Neural cell (in vitro differentiated cells): ENCODE data around the gene NPSR1.

ENCODE experiments used
- CTCF ChIP-seq: fragments of 450-650 bp; IDR thresholded peaks from 2 replicates; pipeline ENCODE4 v1.5.1; 2014; ENCODE audit warnings: antibody characterized with exemption, mild to moderate bottlenecking, moderate library complexity; ENCODE audit not compliant: poor library complexity, severe bottlenecking
- EP300 ChIP-seq: fragments of 450-650 bp; conservative IDR thresholded peaks from 2 replicates; pipeline ENCODE4 v1.6.1; 2014; ENCODE audit warnings: antibody characterized with exemption, mild to moderate bottlenecking, moderate library complexity; ENCODE audit not compliant: poor library complexity, severe bottlenecking
- EZH2 ChIP-seq: fragments of 200-600, 300-800 bp; shearing (Covaris generic), sonication (generic); IDR thresholded peaks from 2 replicates; pipeline ENCODE4 v1.6.1; 2014; ENCODE audit warnings: antibody characterized with exemption, low read length, borderline replicate concordance, mild to moderate bottlenecking; ENCODE audit not compliant: insufficient read depth, poor library complexity, severe bottlenecking
- MXI1 ChIP-seq: fragments of 450-650 bp; conservative IDR thresholded peaks from 2 replicates; pipeline ENCODE4 v1.6.1; 2014; ENCODE audit warnings: antibody characterized with exemption, mild to moderate bottlenecking; ENCODE audit not compliant: poor library complexity, severe bottlenecking
- POLR2AphosphoS5 ChIP-seq: IDR thresholded peaks from 2 replicates; pipeline ENCODE4 v1.6.1; 2012
- RAD21 ChIP-seq: fragments of 450-650 bp; conservative IDR thresholded peaks from 2 replicates; pipeline ENCODE4 v1.6.1; 2014; ENCODE audit warnings: antibody characterized with exemption, mild to moderate bottlenecking, moderate library complexity
- SMC3 ChIP-seq: fragments of 450-650 bp; conservative IDR thresholded peaks from 2 replicates; pipeline ENCODE4 v1.6.1; 2014; ENCODE audit warnings: antibody characterized with exemption, mild to moderate bottlenecking, moderate library complexity; ENCODE audit not compliant: poor library complexity
- TAF1 ChIP-seq: IDR thresholded peaks from 2 replicates; pipeline ENCODE4 v1.6.1; 2012; ENCODE audit warnings: low read depth

DNA sequence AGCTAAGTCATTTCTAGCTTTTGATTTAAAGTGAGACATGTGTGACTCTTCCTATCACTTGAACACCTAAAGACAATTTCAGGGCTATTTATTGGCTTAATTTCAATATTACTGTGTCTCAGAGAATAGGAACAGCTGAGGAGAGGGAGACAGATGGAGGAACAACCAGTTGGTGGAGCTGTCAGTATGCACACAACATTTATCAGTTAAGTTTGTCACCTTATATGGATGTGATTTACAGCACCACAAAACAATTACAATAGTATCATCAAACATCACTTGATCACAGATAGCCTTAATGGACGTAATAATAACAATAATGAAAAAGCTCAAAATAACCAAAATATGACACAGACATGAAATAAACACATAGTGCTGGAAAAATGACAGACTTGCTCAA lies 129.6 kb downstream of the NPSR1 start:
- TF ChIP-seq CTCF (no peak), TAF1 (no peak), EZH2 (no peak), POLR2AphosphoS5 (no peak), EP300 (no peak), RAD21 (no peak), MXI1 (no peak), SMC3 (no peak)
